Common myeloid progenitor, CD34-positive (primary cell): Measurements from ENCODE around the gene ATXN1.

ENCODE experiments used
- CTCF ChIA-PET: fragments of 350-600 bp; sonication (Branson Sonifier 250); formaldehyde crosslinking; loops from one replicate; lab custom pipeline; 2021; ENCODE audit warnings: antibody characterized with exemption; lab: Charles Lee
- POLR2A ChIA-PET: fragments of 350-600 bp; sonication (Branson Sonifier 250); formaldehyde crosslinking; loops from one replicate; lab custom pipeline; 2021; ENCODE audit warnings: antibody characterized with exemption; lab: Charles Lee
- DNase-seq, 3 donors: peaks; one replicate each; pipeline versions ENCODE4 v3.0.0 to v3.0.0-alpha.2; 2013
- H3K27ac ChIP-seq, 2 experiments: 1 replicate in 1 of 2; 2 replicates in 1 of 2; pipeline ENCODE4 v1.7.0; 2013; ENCODE audit warnings: inconsistent platforms in 2 of 2, low read length in 2 of 2, mild to moderate bottlenecking in 2 of 2, low read depth in 1 of 2, moderate library complexity in 1 of 2; ENCODE audit not compliant: severe bottlenecking in 2 of 2, insufficient read depth in 1 of 2, poor library complexity in 1 of 2
- H3K27me3 ChIP-seq, 5 experiments: replicated peaks in 2 of 5; 1 replicate in 3 of 5; 2 replicates in 2 of 5; pipeline versions ENCODE4 v1.6.1 to v1.7.0; 2013; ENCODE audit warnings: low read length in 4 of 5, mild to moderate bottlenecking in 2 of 5, moderate library complexity in 2 of 5, inconsistent platforms in 1 of 5; ENCODE audit not compliant: insufficient read depth in 5 of 5, control insufficient read depth in 4 of 5
- H3K36me3 ChIP-seq, 4 experiments: 1 replicate in 2 of 4; 2 replicates in 2 of 4; pipeline versions ENCODE4 v1.6.1 to v1.7.0; 2013; ENCODE audit warnings: low read length in 3 of 4, control low read depth in 1 of 4, mild to moderate bottlenecking in 1 of 4; ENCODE audit not compliant: control insufficient read depth in 4 of 4, insufficient read depth in 4 of 4
- H3K4me1 ChIP-seq, 4 experiments: 1 replicate in 3 of 4; 2 replicates in 1 of 4; pipeline versions ENCODE4 v1.6.1 to v1.7.1; 2013; ENCODE audit warnings: low read length in 3 of 4, mild to moderate bottlenecking in 3 of 4, control low read depth in 1 of 4, inconsistent platforms in 1 of 4, moderate library complexity in 1 of 4; ENCODE audit not compliant: control insufficient read depth in 4 of 4, insufficient read depth in 4 of 4; ENCODE audit errors: control extremely low read depth in 1 of 4
- H3K4me3 ChIP-seq, 7 experiments: 1 replicate in 4 of 7; 2 replicates in 3 of 7; pipeline versions ENCODE4 v1.5.1 to v1.7.0; 2013; ENCODE audit warnings: mild to moderate bottlenecking in 7 of 7, low read length in 6 of 7, moderate library complexity in 6 of 7, inconsistent platforms in 2 of 7, low read depth in 2 of 7, control low read depth in 1 of 7; ENCODE audit not compliant: insufficient read depth in 4 of 7, control insufficient read depth in 1 of 7; ENCODE audit errors: extremely low read depth in 1 of 7
- H3K9me3 ChIP-seq, 5 experiments: 1 replicate in 4 of 5; 2 replicates in 1 of 5; pipeline versions ENCODE4 v1.6.1 to v1.7.1; 2013; ENCODE audit warnings: low read length in 4 of 5, mild to moderate bottlenecking in 2 of 5, inconsistent platforms in 1 of 5, low read depth in 1 of 5, moderate library complexity in 1 of 5; ENCODE audit not compliant: control insufficient read depth in 4 of 5, insufficient read depth in 2 of 5; ENCODE audit errors: control extremely low read depth in 1 of 5
- WGBS: methylation state at CpG from one replicate; pipeline ENCODE4 v1.1.5; 2013; ENCODE audit not compliant: insufficient coverage; 5-methylcytosine and 5-hydroxymethylcytosine counted together

Gene ATXN1

DNA sequence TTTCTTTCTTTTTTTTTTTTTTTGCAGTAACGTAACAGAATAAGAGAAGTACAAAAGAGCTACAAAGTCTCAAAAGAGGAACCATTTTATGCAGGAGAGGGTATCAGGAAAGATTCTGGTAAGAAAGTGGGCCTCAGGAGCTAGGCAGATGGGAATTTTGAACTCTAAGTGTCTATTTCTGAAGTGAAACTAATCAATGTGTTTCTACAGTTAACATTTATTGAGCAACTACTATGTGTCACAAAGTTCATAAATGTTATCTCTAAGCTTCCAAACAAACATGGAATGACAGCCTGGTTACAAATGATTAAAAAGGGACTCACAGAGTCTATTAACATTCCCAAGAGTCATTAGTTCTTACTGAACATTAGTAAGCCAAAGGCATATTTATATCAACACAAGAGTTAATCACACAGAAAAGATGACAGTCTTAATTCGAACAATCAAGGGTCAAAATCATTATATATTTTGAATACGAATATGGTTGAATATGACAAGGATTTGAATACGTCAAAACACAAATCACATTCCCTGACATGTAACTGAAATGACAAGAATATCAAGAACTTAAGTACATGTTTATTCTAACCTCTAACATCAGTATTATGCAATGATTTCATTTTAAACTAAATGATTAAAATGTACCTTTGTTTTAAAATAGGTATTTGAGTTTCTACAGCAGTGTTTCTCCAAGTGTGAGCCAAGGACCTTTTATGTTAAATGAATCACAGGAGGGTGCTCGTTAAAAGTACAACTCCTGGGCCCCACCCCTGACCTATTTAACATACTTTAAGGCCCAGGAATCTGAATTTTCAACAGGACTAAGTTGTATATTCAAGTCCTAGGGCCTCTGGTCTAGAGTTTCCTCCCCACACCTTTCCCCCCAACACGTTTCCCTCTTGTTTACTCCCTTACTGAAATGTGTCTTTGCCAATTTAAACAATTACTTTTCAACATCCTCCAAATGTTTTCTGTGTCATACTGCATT lies 89.7 kb downstream of the ATXN1 start:
- no peaks in the 10 kb centered on the region for H3K36me3 ChIP-seq
- peaks cover 5 to 39% (median 27%) of the 10 kb centered on the region in 4 experiments for H3K4me1 ChIP-seq
- ChIA-PET CTCF (no interaction called here), POLR2A (interaction anchor here (0.6 to 0.7 kb wide), 2 partner anchors 13 to 74 kb away, joined by 3 read pairs; no protein-coding TSS in a partner anchor)
- WGBS, result 89% methylated on average over 1 of the region's 6 CpGs
- H3K27me3 ChIP-seq, result no peaks in the 10 kb centered on the region
- H3K4me3 ChIP-seq, result no peak overlapping the region
- no peak overlapping the region for H3K27ac ChIP-seq
- H3K9me3 ChIP-seq, result no peaks in the 10 kb centered on the region
- peak in 2 of 3 donors; percentile 42 to 44 for DNase-seq

- POLR2A ChIA-PET, result no interaction called here
- no peak for DNase-seq
- CTCF ChIA-PET, result no interaction called here
Observed at GRCh38 chr6:16670617-16671051, 90.6 kb downstream of the ATXN1 start.

DNA sequence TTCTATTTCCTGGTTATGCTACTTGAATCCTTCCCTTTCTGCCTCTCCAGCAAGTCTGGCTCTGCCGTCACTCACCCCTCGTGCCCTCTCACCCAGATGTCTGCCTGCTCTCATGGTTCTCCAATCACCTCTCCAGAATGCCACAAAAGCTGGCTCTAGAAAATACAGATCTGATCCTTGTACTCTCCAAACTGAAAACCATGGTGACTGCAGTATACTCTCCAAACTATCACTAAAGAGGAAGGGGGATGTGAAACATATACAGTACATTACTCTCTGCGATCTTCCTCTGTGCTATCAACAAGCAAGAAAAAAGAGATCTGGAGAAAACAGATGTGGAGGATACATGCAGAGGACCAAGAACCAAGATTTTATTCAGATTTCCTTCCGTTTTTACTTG lies 91.1 kb downstream of the ATXN1 start:
- Histone ChIP-seq H3K4me1 (peaks cover 5 to 39% (median 27%) of the 10 kb centered on the region in 4 experiments), H3K4me3 (peak overlapping the region in 1 of 7 experiments; percentile 2), H3K27me3 (no peaks in the 10 kb centered on the region), H3K9me3 (no peaks in the 10 kb centered on the region), H3K36me3 (peaks cover 0 to 3% (median 0%) of the 10 kb centered on the region in 4 experiments), H3K27ac (peak overlapping the region in 1 of 2 experiments; percentile 25)
- 50% methylated on average over 3 of the region's 4 CpGs for WGBS
- peak in 2 of 3 donors; percentile 47 to 60 for DNase-seq
- ChIA-PET CTCF (no interaction called here), POLR2A (no interaction called here)

More at GRCh38 chr6:16670617-16671051, 90.6 kb downstream of the ATXN1 start:
- H3K36me3 ChIP-seq, result peaks cover 0 to 3% (median 0%) of the 10 kb centered on the region in 4 experiments
- no peaks in the 10 kb centered on the region for H3K9me3 ChIP-seq
- no peak overlapping the region for H3K27ac ChIP-seq
- WGBS, result no CpG with 5 or more reads among the region's 2 CpGs
- peaks cover 5 to 39% (median 27%) of the 10 kb centered on the region in 4 experiments for H3K4me1 ChIP-seq
- no peaks in the 10 kb centered on the region for H3K27me3 ChIP-seq
- no peak overlapping the region for H3K4me3 ChIP-seq

DNA sequence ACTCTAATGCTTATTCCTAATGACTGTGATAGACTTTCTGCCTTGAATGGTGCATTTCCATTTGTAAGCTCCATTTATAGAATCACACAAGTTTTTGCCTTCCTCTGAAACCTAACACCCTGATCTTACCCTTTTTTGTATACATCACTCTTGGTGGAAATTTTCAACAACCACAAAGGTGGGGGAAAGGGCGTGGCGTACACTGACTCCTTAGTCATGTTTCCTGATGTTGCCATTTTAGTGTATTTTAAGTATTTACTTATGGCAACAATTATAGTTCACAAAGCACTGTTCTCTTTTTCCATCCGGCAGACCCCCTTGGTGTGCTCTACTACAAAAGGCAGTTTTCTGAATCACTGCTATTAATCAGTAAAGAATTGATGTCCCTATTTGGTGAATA lies 92.0 kb downstream of the ATXN1 start:
- Histone ChIP-seq H3K27ac (no peak overlapping the region), H3K4me3 (peak overlapping the region in 1 of 7 experiments; percentile 42), H3K4me1 (peaks cover 5 to 34% (median 27%) of the 10 kb centered on the region in 4 experiments), H3K9me3 (no peaks in the 10 kb centered on the region), H3K27me3 (no peaks in the 10 kb centered on the region), H3K36me3 (peaks cover 0 to 3% (median 0%) of the 10 kb centered on the region in 4 experiments)
- WGBS, result no CpG with 5 or more reads among the region's 3 CpGs
- ChIA-PET POLR2A (no interaction called here), CTCF (no interaction called here)
- DNase-seq, result peak; percentile 47 to 87 (median 79)

DNA sequence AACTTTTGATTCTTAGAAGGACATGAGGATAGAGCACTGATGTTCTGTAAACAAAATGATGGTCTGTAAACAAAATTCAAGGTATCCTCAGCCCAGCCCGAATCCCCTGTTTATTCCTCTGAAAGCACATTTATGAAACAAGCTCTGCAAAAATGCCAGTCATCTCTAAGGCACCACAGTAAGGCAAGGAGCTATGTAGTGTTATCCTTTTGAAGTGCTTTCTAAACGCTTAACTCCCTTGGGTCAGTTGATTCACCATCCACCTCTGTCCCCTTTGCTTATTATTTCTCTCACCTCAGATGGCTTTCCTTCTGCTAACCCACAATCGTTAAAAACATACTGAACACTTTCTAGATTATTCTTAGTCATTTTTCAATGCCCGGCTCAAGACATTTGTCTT lies 93.8 kb downstream of the ATXN1 start:
- H3K36me3 ChIP-seq, result peaks cover 0 to 3% (median 0%) of the 10 kb centered on the region in 4 experiments
- no peak overlapping the region for H3K4me3 ChIP-seq
- ChIA-PET CTCF (interaction anchor here (1.0 kb wide), 1 partner anchor 14 kb away, joined by 3 read pairs; no protein-coding TSS in a partner anchor), POLR2A (no interaction called here)
- peaks cover 5 to 33% (median 27%) of the 10 kb centered on the region in 4 experiments for H3K4me1 ChIP-seq
- no peaks in the 10 kb centered on the region for H3K9me3 ChIP-seq
- 89% methylated on average over 3 of the region's 4 CpGs for WGBS
- no peak overlapping the region for H3K27ac ChIP-seq
- no peak for DNase-seq
- no peaks in the 10 kb centered on the region for H3K27me3 ChIP-seq

DNA sequence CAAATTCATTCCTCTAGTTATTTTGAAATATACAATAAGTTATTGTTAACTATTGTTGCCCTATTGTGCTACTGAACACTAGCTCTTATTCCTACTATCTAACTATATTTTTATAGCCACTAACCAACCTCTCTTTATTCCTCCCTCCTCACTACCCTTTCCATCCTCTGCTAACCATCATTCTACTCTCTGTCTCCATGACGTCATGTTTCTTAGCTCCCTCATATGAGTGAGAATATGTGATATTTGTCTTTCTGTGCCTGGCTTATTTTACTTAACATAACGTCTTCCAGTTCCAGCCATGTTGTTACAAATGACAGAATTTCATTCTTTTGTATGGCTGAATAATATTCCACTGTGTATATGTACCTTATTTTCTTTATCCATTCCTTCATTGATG lies 95.3 kb downstream of the ATXN1 start:
- CTCF ChIA-PET, result no interaction called here
- no CpG with 5 or more reads among the region's 2 CpGs for whole genome bisulfite sequencing
- Histone ChIP-seq H3K4me1 (peaks cover 5 to 25% (median 22%) of the 10 kb centered on the region in 4 experiments), H3K4me3 (no peak overlapping the region), H3K27me3 (no peaks in the 10 kb centered on the region), H3K36me3 (peaks cover 0 to 8% (median 3%) of the 10 kb centered on the region in 4 experiments), H3K27ac (no peak overlapping the region), H3K9me3 (peaks cover 2 to 7% (median 4%) of the 10 kb centered on the region in 5 experiments)
- POLR2A ChIA-PET, result no interaction called here
- DNase-seq, result no peak
